Cardiac muscle cell (in vitro differentiated cells and primary cell): ENCODE measurements around the gene PLD2. TPM values are rescaled to one million over a fixed set of nuclear protein-coding genes. Genes with fewer than 3 reads are reported as not detected.
"Not testable (repeated sequence)": the region's sequence is repeated elsewhere in the genome, so short reads cannot be mapped to it uniquely, and the experiment has no call there.

ENCODE experiments used
- DNase-seq, 2 donors: peaks; one replicate each; pipeline versions ENCODE4 v3.0.0 to v3.0.0-alpha.2; 2010 to 2017; ENCODE audit warnings: low read depth in 1 of 2, low spot score in 1 of 2
- H3K27ac ChIP-seq: fragments of 200-600 bp; sonication (generic); 2 replicates; pipeline ENCODE4 v1.5.1; 2016
- H3K27me3 ChIP-seq: fragments of 200-600 bp; sonication (generic); 2 replicates; pipeline ENCODE4 v1.6.0; 2016; ENCODE audit warnings: control low read depth
- H3K36me3 ChIP-seq: fragments of 200-600 bp; sonication (generic); 2 replicates; pipeline ENCODE4 v1.5.1; 2016; ENCODE audit warnings: control low read depth
- H3K4me1 ChIP-seq: fragments of 200-600 bp; sonication (generic); 2 replicates; pipeline ENCODE4 v1.8.1; 2017; ENCODE audit warnings: low read depth, mild to moderate bottlenecking, mixed run types
- H3K4me3 ChIP-seq: fragments of 200-600 bp; sonication (generic); 2 replicates; pipeline ENCODE4 v1.5.1; 2016; ENCODE audit warnings: mild to moderate bottlenecking
- H3K9me3 ChIP-seq: fragments of 200-600 bp; sonication (generic); 2 replicates; pipeline ENCODE4 v1.5.1; 2017; ENCODE audit warnings: low read depth, mild to moderate bottlenecking, control low read depth
- polyA plus RNA-seq: library from polyadenylated mRNA; unstranded; fragments of >200 nt; fragmentation: Nextera tagmentation; extraction: Ambion mirVana; gene quantifications from 2 replicates; pipeline ENCODE4 v1.2.1, GENCODE V29; 2016
- total RNA-seq: library from RNA; depleted of rRNA; stranded (reverse); fragments of >200 nt; gene quantifications from 2 replicates; pipeline ENCODE4 v1.2.3, GENCODE V29; 2016
- TF ChIP-seq, protein P1 (sequence below): IDR thresholded peaks from 2 replicates; pipeline ENCODE4 v1.5.1; 2012; ENCODE audit warnings: low read depth, mild to moderate bottlenecking, low read length

The PLD2 gene
- total and polyA plus RNA-seq, 2 experiments from 2014 or later, result 15.0 to 16.8 TPM

DNA sequence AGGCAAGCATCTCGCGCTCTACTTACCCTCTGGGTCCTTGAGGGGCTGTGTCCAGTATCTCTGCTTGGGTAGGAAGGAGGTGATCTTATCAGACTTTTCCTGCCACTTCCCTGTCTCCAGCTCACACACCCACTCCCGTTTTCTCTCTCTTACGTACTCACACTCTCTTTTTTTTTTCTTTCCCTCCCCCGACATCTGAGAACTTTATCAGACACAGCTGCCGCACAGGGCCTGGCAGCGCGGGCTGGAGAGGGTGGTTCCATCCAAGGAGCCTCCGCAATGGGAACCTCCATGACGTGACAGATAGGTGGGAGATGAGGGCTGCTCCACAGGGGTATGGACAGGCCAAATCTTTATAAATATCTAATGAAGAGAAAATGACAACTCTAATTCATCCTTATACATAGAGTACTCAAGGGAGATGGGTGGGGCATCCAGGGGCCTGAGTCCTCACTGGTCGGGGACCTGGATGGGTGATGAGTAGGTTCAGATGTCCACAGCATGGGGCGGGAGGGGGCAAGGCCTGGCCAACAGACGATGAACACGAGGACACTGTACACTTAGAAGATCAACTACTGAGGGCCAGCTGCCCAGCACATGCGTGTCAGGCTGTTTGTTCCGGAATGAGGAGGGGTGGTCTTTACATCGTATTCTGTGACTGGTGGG is 49.5 kb downstream of the PLD2 start:
- Histone ChIP-seq H3K9me3 (no peaks in the 10 kb centered on the region), H3K36me3 (no peaks in the 10 kb centered on the region), H3K4me1 (peaks cover 11% of the 10 kb centered on the region), H3K4me3 (no peak overlapping the region), H3K27me3 (no peaks in the 10 kb centered on the region), H3K27ac (no peak overlapping the region)
- TF ChIP-seq, protein P1, sequence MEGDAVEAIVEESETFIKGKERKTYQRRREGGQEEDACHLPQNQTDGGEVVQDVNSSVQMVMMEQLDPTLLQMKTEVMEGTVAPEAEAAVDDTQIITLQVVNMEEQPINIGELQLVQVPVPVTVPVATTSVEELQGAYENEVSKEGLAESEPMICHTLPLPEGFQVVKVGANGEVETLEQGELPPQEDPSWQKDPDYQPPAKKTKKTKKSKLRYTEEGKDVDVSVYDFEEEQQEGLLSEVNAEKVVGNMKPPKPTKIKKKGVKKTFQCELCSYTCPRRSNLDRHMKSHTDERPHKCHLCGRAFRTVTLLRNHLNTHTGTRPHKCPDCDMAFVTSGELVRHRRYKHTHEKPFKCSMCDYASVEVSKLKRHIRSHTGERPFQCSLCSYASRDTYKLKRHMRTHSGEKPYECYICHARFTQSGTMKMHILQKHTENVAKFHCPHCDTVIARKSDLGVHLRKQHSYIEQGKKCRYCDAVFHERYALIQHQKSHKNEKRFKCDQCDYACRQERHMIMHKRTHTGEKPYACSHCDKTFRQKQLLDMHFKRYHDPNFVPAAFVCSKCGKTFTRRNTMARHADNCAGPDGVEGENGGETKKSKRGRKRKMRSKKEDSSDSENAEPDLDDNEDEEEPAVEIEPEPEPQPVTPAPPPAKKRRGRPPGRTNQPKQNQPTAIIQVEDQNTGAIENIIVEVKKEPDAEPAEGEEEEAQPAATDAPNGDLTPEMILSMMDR, result no peak
- DNase-seq, result peak in 1 of 2 donors; percentile 26

DNA sequence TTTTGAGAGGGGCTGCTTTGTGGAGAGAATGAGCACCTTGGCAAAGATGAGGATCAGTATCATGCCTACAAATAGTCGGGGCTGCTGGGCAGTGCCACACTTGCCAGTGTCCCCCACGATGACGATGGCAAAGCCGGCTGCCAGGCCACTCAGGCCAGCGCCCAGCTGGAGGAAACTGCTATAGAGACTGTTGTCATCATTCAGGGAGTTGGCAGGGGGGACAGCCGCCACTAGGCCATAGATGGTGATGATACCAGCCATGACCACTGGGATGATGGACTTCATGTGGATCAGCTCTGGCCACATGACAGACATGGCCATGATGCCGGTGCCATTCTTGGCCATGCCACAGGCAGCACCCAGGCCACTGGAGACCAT is 50.0 kb downstream of the PLD2 start:
- no peaks in the 10 kb centered on the region for H3K36me3 ChIP-seq
- no peak overlapping the region for H3K4me3 ChIP-seq
- H3K9me3 ChIP-seq, result no peaks in the 10 kb centered on the region
- TF ChIP-seq, protein P1, result no peak
- DNase-seq, result no peak
- H3K4me1 ChIP-seq, result peaks cover 11% of the 10 kb centered on the region
- H3K27me3 ChIP-seq, result no peaks in the 10 kb centered on the region
- H3K27ac ChIP-seq, result no peak overlapping the region

DNA sequence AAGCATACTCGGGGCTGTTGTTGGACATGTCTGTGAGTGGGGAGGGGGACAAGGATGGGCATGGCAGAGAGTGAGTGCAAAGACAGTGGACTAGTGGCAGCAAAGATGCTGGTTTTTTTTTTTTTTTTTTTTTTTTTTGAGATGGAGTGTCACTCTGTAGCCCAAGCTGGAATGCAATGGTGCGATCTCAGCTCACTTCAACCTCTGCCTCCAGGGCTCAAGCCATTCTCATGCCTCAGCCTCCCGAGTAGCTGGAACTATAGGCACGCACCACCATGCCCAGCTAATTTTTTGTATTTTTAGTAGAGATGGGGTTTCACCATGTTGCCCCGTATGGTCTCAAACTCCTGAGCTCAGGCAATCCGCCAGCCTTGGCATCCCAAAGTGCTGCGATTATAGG is 50.4 kb downstream of the PLD2 start:
- not testable (repeated sequence) for H3K27me3 ChIP-seq, DNase-seq, H3K27ac ChIP-seq, H3K36me3 ChIP-seq, H3K9me3 ChIP-seq, H3K4me3 ChIP-seq
- H3K4me1 ChIP-seq, result peaks cover 11% of the 10 kb centered on the region

DNA sequence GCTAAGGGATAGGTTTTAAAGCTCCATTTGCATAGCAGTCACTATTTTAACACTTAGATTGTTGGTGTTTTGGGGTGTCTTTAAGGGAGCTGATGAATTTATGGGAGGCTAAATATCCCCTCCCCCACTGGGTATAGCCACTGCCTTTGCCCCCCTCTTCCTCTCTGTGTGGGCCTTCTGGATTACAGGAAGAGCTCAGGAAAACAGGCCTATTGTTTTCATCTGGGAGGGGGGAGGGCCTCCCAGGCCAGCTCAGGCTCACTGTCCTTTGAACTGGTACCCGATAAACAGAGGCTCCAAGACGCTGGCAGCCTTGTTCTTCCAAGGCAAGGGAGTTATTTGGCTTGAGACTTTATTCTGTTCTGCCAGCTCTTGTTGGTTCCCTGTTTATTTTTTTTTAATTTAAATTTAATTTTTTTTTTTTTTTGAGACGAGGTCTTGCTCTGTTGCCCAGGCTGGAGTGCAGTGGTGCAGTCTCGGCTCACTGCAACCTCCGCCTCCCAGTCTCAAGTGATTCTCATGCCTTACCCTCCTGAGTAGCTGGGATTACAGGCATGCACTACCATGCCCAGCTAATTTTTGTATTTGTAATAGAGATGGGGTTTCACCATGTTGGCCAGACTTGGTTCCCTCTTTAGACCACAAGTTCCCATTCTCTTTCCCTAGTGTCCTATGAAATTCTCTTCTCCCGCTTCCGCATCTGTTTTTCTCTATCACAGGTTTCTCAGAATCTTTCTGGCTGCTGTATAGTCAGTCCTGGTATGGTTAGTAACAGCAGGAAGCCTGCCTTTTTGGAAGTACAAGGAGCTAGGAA is 51.3 kb downstream of the PLD2 start:
- no peak overlapping the region for H3K4me3 ChIP-seq

DNA sequence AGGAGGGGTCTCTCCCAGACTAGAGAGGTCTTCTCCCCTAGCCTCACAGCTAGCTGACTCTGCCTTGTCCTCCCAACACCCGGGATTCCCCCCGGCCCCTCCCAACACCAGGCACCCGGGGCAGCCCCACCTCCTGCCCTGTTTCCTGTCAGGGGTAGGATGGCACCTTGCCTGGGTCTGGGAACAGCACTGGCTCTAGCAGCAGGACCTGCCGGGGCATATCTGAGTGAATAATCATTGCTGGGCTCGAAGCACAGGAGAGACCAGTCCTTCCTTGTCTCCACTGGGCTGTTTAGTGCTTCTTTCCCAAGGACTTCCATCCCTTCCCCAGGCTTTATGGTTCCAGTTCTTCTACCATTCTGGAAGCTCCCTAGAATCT is 51.9 kb downstream of the PLD2 start:
- H3K9me3 ChIP-seq, result no peaks in the 10 kb centered on the region

More for the DNA sequence above, 51.3 kb downstream of the PLD2 start:
- peaks cover 11% of the 10 kb centered on the region for H3K4me1 ChIP-seq
- no peaks in the 10 kb centered on the region for H3K9me3 ChIP-seq
- TF ChIP-seq, protein P1, result no peak
- H3K27ac ChIP-seq, result peak overlapping the region; percentile 55
- no peaks in the 10 kb centered on the region for H3K27me3 ChIP-seq
- DNase-seq, result peak in 1 of 2 donors; percentile 57
- no peaks in the 10 kb centered on the region for H3K36me3 ChIP-seq

More for the DNA sequence above, 51.9 kb downstream of the PLD2 start:
- H3K36me3 ChIP-seq, result no peaks in the 10 kb centered on the region
- no peaks in the 10 kb centered on the region for H3K27me3 ChIP-seq
- H3K27ac ChIP-seq, result peak overlapping the region; percentile 55
- H3K4me3 ChIP-seq, result no peak overlapping the region
- H3K4me1 ChIP-seq, result peaks cover 11% of the 10 kb centered on the region
- TF ChIP-seq, protein P1, result no peak
- peak in 1 of 2 donors; percentile 27 for DNase-seq
